ENCODE measurements around the gene CRTAC1.

The CRTAC1 gene

GRCh38 chr10:98010939-98011685 is 19.3 kb downstream of the CRTAC1 start:
- no peaks in the 10 kb centered on the region for H3K4me1 ChIP-seq
- no peaks in the 10 kb centered on the region for H3K36me3 ChIP-seq (ENCODE audit: control insufficient read depth, insufficient read depth, low read length)
- H3K4me2 ChIP-seq (ENCODE audit: low read length) = no peak overlapping the region
- TF ChIP-seq CTCF (IDR thresholded peaks at IDR 0.05) = no peak
- no peaks in the 10 kb centered on the region for H3K27me3 ChIP-seq (ENCODE audit: control insufficient read depth, insufficient read depth, low read length)
- H3K4me3 ChIP-seq (ENCODE audit: low read depth, low read length) = no peak overlapping the region
- no peak overlapping the region for H3K9ac ChIP-seq
- no peak overlapping the region for H2AFZ ChIP-seq
- no peak overlapping the region for H3K27ac ChIP-seq
- H3K79me2 ChIP-seq = no peaks in the 10 kb centered on the region
- H3K9me3 ChIP-seq (ENCODE audit: control insufficient read depth, low read length) = no peaks in the 10 kb centered on the region

- no peak for TF ChIP-seq CTCF (IDR thresholded peaks at IDR 0.05)
- Histone ChIP-seq H3K4me2 (ENCODE audit: low read length) (no peak overlapping the region), H3K36me3 (ENCODE audit: control insufficient read depth, insufficient read depth, low read length) (no peaks in the 10 kb centered on the region), H3K79me2 (no peaks in the 10 kb centered on the region), H3K27ac (no peak overlapping the region), H3K4me1 (no peaks in the 10 kb centered on the region), H3K9ac (no peak overlapping the region), H3K27me3 (ENCODE audit: control insufficient read depth, insufficient read depth, low read length) (no peaks in the 10 kb centered on the region), H3K9me3 (ENCODE audit: control insufficient read depth, low read length) (no peaks in the 10 kb centered on the region), H3K4me3 (ENCODE audit: low read depth, low read length) (no peak overlapping the region), H2AFZ (peak overlapping the region; percentile 5)
These were observed 24.2 kb downstream of the CRTAC1 start for GRCh38 chr10:98006266-98006665.

GRCh38 chr10:98001736-98002135 is 28.7 kb downstream of the CRTAC1 start:
- H3K4me1 ChIP-seq = no peaks in the 10 kb centered on the region
- H3K9ac ChIP-seq = no peak overlapping the region
- H3K4me3 ChIP-seq (ENCODE audit: low read depth, low read length) = no peak overlapping the region
- no peaks in the 10 kb centered on the region for H3K9me3 ChIP-seq (ENCODE audit: control insufficient read depth, low read length)
- no peak for TF ChIP-seq CTCF (IDR thresholded peaks at IDR 0.05)
- H2AFZ ChIP-seq = no peak overlapping the region
- H3K4me2 ChIP-seq (ENCODE audit: low read length) = no peak overlapping the region
- no peaks in the 10 kb centered on the region for H3K79me2 ChIP-seq
- H3K36me3 ChIP-seq (ENCODE audit: control insufficient read depth, insufficient read depth, low read length) = no peaks in the 10 kb centered on the region
- no peak overlapping the region for H3K27ac ChIP-seq
- no peaks in the 10 kb centered on the region for H3K27me3 ChIP-seq (ENCODE audit: control insufficient read depth, insufficient read depth, low read length)

GRCh38 chr10:98000346-98000745 is 30.1 kb downstream of the CRTAC1 start:
- H3K27ac ChIP-seq = no peak overlapping the region
- H3K27me3 ChIP-seq (ENCODE audit: control insufficient read depth, insufficient read depth, low read length) = no peaks in the 10 kb centered on the region
- no peak for TF ChIP-seq CTCF (IDR thresholded peaks at IDR 0.05)
- H3K9ac ChIP-seq = no peak overlapping the region
- H3K9me3 ChIP-seq (ENCODE audit: control insufficient read depth, low read length) = no peaks in the 10 kb centered on the region
- no peak overlapping the region for H2AFZ ChIP-seq
- H3K4me1 ChIP-seq = no peaks in the 10 kb centered on the region
- no peaks in the 10 kb centered on the region for H3K36me3 ChIP-seq (ENCODE audit: control insufficient read depth, insufficient read depth, low read length)
- H3K4me2 ChIP-seq (ENCODE audit: low read length) = no peak overlapping the region
- H3K79me2 ChIP-seq = no peaks in the 10 kb centered on the region
- H3K4me3 ChIP-seq (ENCODE audit: low read depth, low read length) = no peak overlapping the region

- Histone ChIP-seq H3K79me2 (no peaks in the 10 kb centered on the region), H3K9me3 (ENCODE audit: control insufficient read depth, low read length) (no peaks in the 10 kb centered on the region)
- TF ChIP-seq CTCF (IDR thresholded peaks at IDR 0.05) = no peak
These were observed 30.5 kb downstream of the CRTAC1 start for GRCh38 chr10:97999923-98000248.

More at GRCh38 chr10:97999923-98000248, 30.5 kb downstream of the CRTAC1 start:
- no peak overlapping the region for H3K4me3 ChIP-seq (ENCODE audit: low read depth, low read length)
- no peak overlapping the region for H3K4me2 ChIP-seq (ENCODE audit: low read length)
- no peak overlapping the region for H2AFZ ChIP-seq
- H3K4me1 ChIP-seq = no peaks in the 10 kb centered on the region
- H3K9ac ChIP-seq = no peak overlapping the region
- H3K27ac ChIP-seq = no peak overlapping the region
- no peaks in the 10 kb centered on the region for H3K27me3 ChIP-seq (ENCODE audit: control insufficient read depth, insufficient read depth, low read length)
- H3K36me3 ChIP-seq (ENCODE audit: control insufficient read depth, insufficient read depth, low read length) = no peaks in the 10 kb centered on the region
